Breast epithelium (tissue), 3 donors: ENCODE measurements around the gene RAB9A.

Experiments
- POLR2A ChIP-seq: fragments of 450-650 bp; IDR thresholded peaks from one replicate; pipeline ENCODE4 v1.6.1; 2016; ENCODE audit warnings: antibody characterized with exemption, mild to moderate bottlenecking, moderate library complexity
- POLR2AphosphoS5 ChIP-seq, 3 donors: sonication (generic); formaldehyde crosslinking; IDR thresholded peaks; one replicate each; pipeline ENCODE4 v1.6.1; 2017; ENCODE audit warnings: antibody characterized with exemption in 3 of 3
- TF ChIP-seq, protein P1 (sequence below), 3 donors: fragments of 450-650 bp; IDR thresholded peaks; one replicate each; pipeline ENCODE4 v1.5.1; 2016 to 2017; ENCODE audit warnings: antibody characterized with exemption in 3 of 3, mild to moderate bottlenecking in 3 of 3, moderate library complexity in 3 of 3

DNA sequence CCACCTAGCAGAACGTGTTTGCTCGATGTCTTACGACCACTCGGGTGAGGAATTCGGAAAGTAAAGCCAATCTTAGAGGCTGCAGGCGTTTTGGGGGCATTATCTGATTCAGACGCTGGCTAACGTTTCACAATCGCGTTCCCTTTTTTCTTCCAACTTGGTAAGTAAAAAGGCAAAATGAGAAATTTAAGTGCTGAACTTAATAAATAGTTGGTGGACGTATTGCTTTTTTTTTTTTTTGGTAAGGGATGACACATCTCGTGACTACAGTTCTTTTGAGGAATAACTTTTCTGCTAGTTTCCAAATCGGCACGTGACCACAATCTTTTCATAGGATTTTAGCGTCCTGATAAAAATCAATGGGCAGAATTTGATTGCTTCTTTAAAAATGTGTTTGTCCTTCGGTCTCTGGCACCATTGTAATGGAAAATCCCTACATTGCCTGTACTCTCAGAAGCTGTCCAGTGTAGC is 848 bp downstream of the RAB9A start:
- TF ChIP-seq POLR2A (no peak), POLR2AphosphoS5 (IDR thresholded peaks at IDR 0.05) (no peak)
- TF ChIP-seq, protein P1, sequence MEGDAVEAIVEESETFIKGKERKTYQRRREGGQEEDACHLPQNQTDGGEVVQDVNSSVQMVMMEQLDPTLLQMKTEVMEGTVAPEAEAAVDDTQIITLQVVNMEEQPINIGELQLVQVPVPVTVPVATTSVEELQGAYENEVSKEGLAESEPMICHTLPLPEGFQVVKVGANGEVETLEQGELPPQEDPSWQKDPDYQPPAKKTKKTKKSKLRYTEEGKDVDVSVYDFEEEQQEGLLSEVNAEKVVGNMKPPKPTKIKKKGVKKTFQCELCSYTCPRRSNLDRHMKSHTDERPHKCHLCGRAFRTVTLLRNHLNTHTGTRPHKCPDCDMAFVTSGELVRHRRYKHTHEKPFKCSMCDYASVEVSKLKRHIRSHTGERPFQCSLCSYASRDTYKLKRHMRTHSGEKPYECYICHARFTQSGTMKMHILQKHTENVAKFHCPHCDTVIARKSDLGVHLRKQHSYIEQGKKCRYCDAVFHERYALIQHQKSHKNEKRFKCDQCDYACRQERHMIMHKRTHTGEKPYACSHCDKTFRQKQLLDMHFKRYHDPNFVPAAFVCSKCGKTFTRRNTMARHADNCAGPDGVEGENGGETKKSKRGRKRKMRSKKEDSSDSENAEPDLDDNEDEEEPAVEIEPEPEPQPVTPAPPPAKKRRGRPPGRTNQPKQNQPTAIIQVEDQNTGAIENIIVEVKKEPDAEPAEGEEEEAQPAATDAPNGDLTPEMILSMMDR (IDR thresholded peaks at IDR 0.05) = no peak
